Fibroblast of lung (primary cell): Measurements from ENCODE around the gene EEF1G. TPM values are rescaled to one million over a fixed set of nuclear protein-coding genes. Genes with fewer than 3 reads are reported as not detected.

Source experiments
- DNase-seq, 2 donors: peaks; one replicate each; pipeline versions ENCODE4 v3.0.0 to v3.0.0-alpha.2; 2010; ENCODE audit warnings: low read depth in 2 of 2
- H2AFZ ChIP-seq: 2 replicates; pipeline ENCODE4 v1.5.1; 2012; ENCODE audit warnings: low read length, control low read depth, inconsistent platforms
- H3K27ac ChIP-seq: 2 replicates; pipeline ENCODE4 v1.5.1; 2011; ENCODE audit warnings: low read length, control low read depth; ENCODE audit not compliant: insufficient read depth
- H3K27me3 ChIP-seq: 2 replicates; pipeline ENCODE4 v1.5.1; 2011; ENCODE audit warnings: mild to moderate bottlenecking, low read length; ENCODE audit not compliant: control insufficient read depth, insufficient read depth
- H3K36me3 ChIP-seq: 2 replicates; pipeline ENCODE4 v1.5.1; 2011; ENCODE audit warnings: low read length; ENCODE audit not compliant: control insufficient read depth, insufficient read depth
- H3K4me1 ChIP-seq: 2 replicates; pipeline ENCODE4 v1.5.1; 2011; ENCODE audit warnings: low read length; ENCODE audit not compliant: control insufficient read depth, insufficient read depth; ENCODE audit errors: extremely low read depth
- H3K4me2 ChIP-seq: 2 replicates; pipeline ENCODE4 v1.5.1; 2011; ENCODE audit warnings: low read length, control low read depth; ENCODE audit not compliant: insufficient read depth; ENCODE audit errors: extremely low read depth
- H3K4me3 ChIP-seq, 4 experiments: fragments of 200-600 bp in 1 of 4; sonication (generic) in 1 of 4; replicated peaks in 1 of 4; 2 replicates each; pipeline ENCODE4 v1.5.1; 2011 to 2016; ENCODE audit warnings: low read length in 4 of 4, low read depth in 3 of 4, mild to moderate bottlenecking in 3 of 4, control low read depth in 2 of 4, inconsistent platforms in 1 of 4, mixed read lengths in 1 of 4; ENCODE audit not compliant: insufficient read depth in 1 of 4; ENCODE audit errors: control extremely low read depth in 1 of 4
- H3K79me2 ChIP-seq: 2 replicates; pipeline ENCODE4 v1.5.1; 2012; ENCODE audit warnings: mild to moderate bottlenecking, low read length, inconsistent platforms; ENCODE audit not compliant: control insufficient read depth, insufficient read depth
- H3K9ac ChIP-seq: 2 replicates; pipeline ENCODE4 v1.5.1; 2011; ENCODE audit warnings: mild to moderate bottlenecking, low read length, control low read depth; ENCODE audit not compliant: insufficient read depth
- H3K9me3 ChIP-seq: 2 replicates; pipeline ENCODE4 v1.5.1; 2012; ENCODE audit warnings: low read depth, low read length; ENCODE audit not compliant: control insufficient read depth, insufficient read depth
- H4K20me1 ChIP-seq: 2 replicates; pipeline ENCODE4 v1.5.1; 2011; ENCODE audit warnings: low read length; ENCODE audit not compliant: control insufficient read depth, insufficient read depth; ENCODE audit errors: extremely low read depth
- EZH2 ChIP-seq: IDR thresholded peaks from 2 replicates; pipeline ENCODE4 v1.5.1; 2012; ENCODE audit warnings: low read length, control low read depth, mild to moderate bottlenecking; ENCODE audit errors: missing control alignments
- polyA plus RNA-seq, 2 donors: library from polyadenylated mRNA; depleted of rRNA in 1 of 2; stranded (reverse) in 1 of 2; unstranded in 1 of 2; fragments of >200 nt; gene quantifications; 2 replicates each; pipeline ENCODE4 v1.2.1, GENCODE V29; 2011 to 2012; ENCODE audit warnings: missing spikeins in 1 of 2
- total RNA-seq: library from RNA; depleted of rRNA; stranded (reverse); fragments of >200 nt; gene quantifications from 2 replicates; pipeline ENCODE4 v1.2.1, GENCODE V29; 2014
- TF ChIP-seq, protein P1 (sequence below), 2 donors: IDR thresholded peaks in 1 of 2; conservative IDR thresholded peaks in 1 of 2; 1 replicate in 1 of 2; 2 replicates in 1 of 2; pipeline ENCODE4 v1.5.1; 2011 to 2012; ENCODE audit warnings: low read length in 2 of 2, control low read depth in 1 of 2, inconsistent platforms in 1 of 2, low read depth in 1 of 2, mild to moderate bottlenecking in 1 of 2

The EEF1G gene
- total and polyA plus RNA-seq, 2 donors (not counting 1 experiment from before 2014, with no cell fraction given), result 1,308 to 1,405 TPM

DNA sequence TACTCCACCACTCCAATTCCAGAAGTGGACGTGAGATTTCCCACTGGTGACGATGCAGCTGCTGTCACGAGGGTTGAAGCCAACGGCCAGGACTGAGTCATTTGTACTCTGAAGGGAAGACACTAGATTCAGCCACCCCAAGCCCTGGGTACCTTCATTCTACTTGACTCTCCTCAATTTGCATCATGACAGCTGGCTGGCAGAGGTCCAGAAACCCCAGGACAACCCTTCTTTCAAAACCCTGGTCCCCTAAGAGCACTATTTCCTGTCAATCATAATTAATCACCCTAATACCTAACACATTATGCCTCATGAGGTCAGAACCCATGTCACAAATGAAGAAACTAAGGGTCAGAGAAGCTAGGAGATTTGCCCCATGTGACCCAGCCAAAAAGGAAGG, 34.0 kb upstream of the EEF1G start:
- Histone ChIP-seq H3K79me2 (no peaks in the 10 kb centered on the region), H3K4me2 (no peak overlapping the region), H2AFZ (no peak overlapping the region), H3K9ac (no peak overlapping the region), H3K4me1 (peaks cover 6% of the 10 kb centered on the region), H3K36me3 (peaks cover 9% of the 10 kb centered on the region), H3K27ac (no peak overlapping the region), H3K4me3 (no peak overlapping the region), H3K27me3 (no peaks in the 10 kb centered on the region), H4K20me1 (no peaks in the 10 kb centered on the region), H3K9me3 (no peaks in the 10 kb centered on the region)
- DNase-seq, result no peak
- TF ChIP-seq, protein P1, sequence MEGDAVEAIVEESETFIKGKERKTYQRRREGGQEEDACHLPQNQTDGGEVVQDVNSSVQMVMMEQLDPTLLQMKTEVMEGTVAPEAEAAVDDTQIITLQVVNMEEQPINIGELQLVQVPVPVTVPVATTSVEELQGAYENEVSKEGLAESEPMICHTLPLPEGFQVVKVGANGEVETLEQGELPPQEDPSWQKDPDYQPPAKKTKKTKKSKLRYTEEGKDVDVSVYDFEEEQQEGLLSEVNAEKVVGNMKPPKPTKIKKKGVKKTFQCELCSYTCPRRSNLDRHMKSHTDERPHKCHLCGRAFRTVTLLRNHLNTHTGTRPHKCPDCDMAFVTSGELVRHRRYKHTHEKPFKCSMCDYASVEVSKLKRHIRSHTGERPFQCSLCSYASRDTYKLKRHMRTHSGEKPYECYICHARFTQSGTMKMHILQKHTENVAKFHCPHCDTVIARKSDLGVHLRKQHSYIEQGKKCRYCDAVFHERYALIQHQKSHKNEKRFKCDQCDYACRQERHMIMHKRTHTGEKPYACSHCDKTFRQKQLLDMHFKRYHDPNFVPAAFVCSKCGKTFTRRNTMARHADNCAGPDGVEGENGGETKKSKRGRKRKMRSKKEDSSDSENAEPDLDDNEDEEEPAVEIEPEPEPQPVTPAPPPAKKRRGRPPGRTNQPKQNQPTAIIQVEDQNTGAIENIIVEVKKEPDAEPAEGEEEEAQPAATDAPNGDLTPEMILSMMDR (conservative IDR thresholded peaks at IDR 0.05 in 1 of 2, IDR thresholded peaks at IDR 0.05 in 1 of 2; ENCODE audit: low read depth in 1 of 2, low read length in 2 of 2), result no peak
- no peak for TF ChIP-seq EZH2

DNA sequence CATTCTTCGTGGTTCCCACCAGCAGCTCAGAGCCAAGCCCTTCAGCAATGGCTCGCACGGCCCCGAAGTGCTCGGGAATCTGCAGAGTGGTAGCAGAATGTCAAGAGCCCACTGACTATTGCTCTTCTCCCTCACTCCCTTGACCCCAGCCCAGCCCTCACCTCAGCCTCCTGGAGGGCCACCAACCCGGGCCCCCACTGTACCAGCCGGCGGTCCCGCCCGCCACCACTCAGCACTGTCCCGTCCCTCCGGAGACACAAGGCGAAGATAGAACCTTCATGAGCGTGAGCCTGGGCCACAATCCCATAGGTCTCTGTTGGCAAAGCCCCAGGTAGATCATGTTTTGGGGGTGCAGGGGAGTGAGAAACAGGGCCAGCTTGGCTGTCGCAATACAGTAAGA, 32.2 kb upstream of the EEF1G start:
- Histone ChIP-seq H3K4me2 (no peak overlapping the region), H3K27me3 (no peaks in the 10 kb centered on the region), H3K79me2 (peaks cover 6% of the 10 kb centered on the region), H3K9ac (no peak overlapping the region), H3K36me3 (peaks cover 9% of the 10 kb centered on the region), H4K20me1 (no peaks in the 10 kb centered on the region), H3K27ac (no peak overlapping the region), H3K9me3 (no peaks in the 10 kb centered on the region), H2AFZ (no peak overlapping the region), H3K4me1 (peaks cover 4% of the 10 kb centered on the region), H3K4me3 (no peak overlapping the region)
- DNase-seq, result no peak
- TF ChIP-seq EZH2, result no peak
- TF ChIP-seq, protein P1 (conservative IDR thresholded peaks at IDR 0.05 in 1 of 2, IDR thresholded peaks at IDR 0.05 in 1 of 2; ENCODE audit: low read depth in 1 of 2, low read length in 2 of 2), result no peak

DNA sequence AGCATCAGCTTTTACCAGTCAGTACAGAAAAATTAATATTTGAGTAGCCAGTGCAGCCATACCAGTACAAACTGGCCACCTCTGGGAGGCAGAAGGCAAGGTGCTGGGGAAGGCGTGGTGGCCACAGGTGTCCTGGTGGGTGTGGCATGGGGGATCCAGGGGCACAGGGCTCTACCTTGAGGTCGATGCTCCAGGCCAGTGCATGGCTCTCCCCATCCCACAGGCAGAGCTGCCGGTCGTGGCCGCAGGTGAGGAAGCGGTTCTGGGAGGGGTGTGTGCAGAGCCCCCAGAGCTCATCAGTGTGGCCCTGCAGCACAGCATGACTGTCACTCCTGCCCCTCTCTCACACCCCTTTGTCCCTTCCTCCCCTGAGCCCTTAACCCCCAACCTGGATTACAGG, 31.8 kb upstream of the EEF1G start:
- Histone ChIP-seq H3K4me2 (no peak overlapping the region), H3K79me2 (peaks cover 10% of the 10 kb centered on the region), H3K27me3 (no peaks in the 10 kb centered on the region), H3K9ac (no peak overlapping the region), H2AFZ (no peak overlapping the region), H4K20me1 (no peaks in the 10 kb centered on the region), H3K4me3 (no peak overlapping the region), H3K9me3 (no peaks in the 10 kb centered on the region), H3K4me1 (peaks cover 3% of the 10 kb centered on the region), H3K27ac (no peak overlapping the region), H3K36me3 (peaks cover 9% of the 10 kb centered on the region)
- no peak for DNase-seq
- TF ChIP-seq, protein P1 (conservative IDR thresholded peaks at IDR 0.05 in 1 of 2, IDR thresholded peaks at IDR 0.05 in 1 of 2; ENCODE audit: low read depth in 1 of 2, low read length in 2 of 2), result no peak
- TF ChIP-seq EZH2, result no peak
